Measurements from ENCODE around the gene DBN1.
"Not testable (repeated sequence)": the region's sequence is repeated elsewhere in the genome, so short reads cannot be mapped to it uniquely, and the experiment has no call there.

Gene DBN1

DNA sequence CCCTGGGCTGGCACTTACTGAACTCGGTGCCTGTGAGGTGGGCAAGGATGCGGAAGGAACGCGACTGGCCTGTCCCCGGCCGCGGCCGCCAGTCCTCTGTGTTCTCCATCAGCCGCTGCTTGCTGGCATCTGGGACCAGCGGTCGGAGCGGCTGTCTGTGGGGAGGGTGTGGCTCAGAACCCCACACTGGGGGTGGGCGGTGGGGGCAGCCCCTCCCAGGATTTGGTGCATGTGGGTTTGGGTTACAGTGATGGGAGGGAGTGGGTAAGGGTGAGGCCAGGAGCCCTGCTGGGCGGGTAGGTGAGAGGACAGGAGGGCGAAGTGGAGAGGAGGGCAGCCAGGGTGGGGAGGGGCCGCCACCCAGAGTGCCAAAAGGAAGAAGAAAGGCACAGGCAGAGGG is 17.6 kb upstream of the DBN1 start:
- DNase-seq (ENCODE audit: low spot score), result no peak

GRCh38 chr5:177490311-177490991 is 17.0 kb upstream of the DBN1 start:
- peak; percentile 58 for DNase-seq (ENCODE audit: low spot score)

- DNase-seq (ENCODE audit: low spot score), result no peak
These were observed 15.8 kb upstream of the DBN1 start for GRCh38 chr5:177489119-177489716.

GRCh38 chr5:177487975-177488374 is 14.5 kb upstream of the DBN1 start:
- DNase-seq (ENCODE audit: low spot score), result no peak

DNA sequence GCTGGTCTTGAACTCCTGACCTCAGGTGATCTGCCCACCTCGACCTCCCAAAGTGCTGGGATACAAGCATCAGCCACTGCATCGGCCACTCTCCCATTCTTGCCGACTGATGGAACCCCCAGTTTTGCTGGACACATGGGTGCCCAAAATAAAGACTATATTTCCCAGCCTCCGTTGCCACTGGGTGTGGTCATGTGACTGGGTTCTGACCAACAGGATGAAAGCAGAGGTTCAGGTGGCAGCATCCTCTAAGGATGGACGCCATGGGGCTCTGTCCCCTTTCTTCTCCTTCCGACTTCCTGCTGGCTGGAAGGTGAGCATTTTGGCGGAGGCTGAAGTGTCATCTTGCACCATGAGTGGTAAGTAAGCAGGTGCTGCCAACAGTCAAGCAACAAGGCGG is 13.7 kb upstream of the DBN1 start:
- no peak for DNase-seq (ENCODE audit: low spot score)

DNA sequence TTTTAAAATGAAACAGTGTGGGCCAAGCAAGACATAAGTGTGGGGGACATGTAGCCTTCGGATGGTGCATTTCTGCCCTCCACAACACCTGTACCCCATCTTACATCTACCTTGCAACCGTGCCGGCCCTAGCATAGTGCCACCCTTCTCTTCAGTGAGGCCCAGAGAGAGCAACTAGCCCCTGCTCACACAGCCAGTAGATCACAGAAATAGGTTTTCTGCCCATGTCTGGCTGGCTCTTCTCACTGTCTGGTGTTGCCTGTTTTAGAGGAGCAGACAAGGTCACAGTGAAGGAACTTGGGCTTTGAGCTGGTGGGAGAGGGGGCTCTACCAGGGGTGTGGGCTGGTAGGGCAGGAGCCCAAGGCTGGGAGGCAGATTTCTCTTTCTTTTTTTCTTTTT is 12.8 kb upstream of the DBN1 start:
- DNase-seq (ENCODE audit: low spot score), result no peak

DNA sequence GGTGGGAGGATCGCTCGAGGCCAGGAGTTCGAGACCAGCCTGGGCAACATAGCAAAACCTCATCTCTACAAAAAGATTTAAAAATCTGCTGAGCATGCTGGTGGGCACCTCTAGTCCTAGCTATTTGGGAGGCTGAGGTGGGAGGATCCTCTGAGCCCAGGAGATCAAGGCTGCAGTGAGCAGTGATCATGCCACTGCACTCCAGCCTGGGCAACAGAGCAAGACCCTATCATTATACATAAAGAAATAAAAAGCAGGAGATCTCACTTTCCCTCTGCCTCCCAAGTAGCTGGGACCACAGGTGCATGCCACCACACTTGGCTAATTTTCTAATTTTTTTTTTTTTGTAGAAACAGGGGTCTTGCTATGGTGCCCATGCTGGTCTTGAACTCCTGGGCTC is 12.3 kb upstream of the DBN1 start:
- not testable (repeated sequence) for DNase-seq (ENCODE audit: low spot score)

DNA sequence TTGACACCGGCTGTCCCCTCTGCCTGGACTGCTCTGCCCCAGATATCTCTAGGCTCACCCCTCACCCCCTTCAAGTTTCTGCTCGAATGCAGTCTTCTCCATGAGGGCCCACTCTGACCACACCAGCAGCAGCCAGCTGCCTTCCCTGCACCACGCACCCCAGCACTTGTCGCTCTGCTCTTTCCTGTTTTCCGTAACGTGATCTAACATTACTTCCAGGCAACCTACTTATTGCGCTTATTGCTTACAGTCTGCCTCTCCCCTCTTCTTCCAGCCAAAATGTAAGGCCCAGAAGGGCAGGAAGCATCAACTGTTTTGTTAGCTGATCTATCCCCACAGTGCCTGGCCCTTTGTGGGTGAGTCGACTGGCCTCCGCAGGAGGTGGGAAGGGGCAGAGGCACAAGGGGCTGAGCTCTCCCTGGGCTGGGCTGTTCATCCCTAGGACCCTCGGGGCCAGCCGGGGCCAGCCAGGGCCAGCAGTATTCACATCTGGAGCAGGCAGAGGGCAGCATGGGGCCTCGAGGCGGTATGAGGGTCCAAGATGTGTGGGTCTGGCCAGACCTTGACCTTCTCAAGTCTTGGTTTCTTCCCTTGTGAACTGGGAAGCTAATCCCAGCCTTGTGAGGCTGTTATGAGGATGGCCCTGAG is 11.6 kb upstream of the DBN1 start:
- DNase-seq (ENCODE audit: low spot score), result no peak

DNA sequence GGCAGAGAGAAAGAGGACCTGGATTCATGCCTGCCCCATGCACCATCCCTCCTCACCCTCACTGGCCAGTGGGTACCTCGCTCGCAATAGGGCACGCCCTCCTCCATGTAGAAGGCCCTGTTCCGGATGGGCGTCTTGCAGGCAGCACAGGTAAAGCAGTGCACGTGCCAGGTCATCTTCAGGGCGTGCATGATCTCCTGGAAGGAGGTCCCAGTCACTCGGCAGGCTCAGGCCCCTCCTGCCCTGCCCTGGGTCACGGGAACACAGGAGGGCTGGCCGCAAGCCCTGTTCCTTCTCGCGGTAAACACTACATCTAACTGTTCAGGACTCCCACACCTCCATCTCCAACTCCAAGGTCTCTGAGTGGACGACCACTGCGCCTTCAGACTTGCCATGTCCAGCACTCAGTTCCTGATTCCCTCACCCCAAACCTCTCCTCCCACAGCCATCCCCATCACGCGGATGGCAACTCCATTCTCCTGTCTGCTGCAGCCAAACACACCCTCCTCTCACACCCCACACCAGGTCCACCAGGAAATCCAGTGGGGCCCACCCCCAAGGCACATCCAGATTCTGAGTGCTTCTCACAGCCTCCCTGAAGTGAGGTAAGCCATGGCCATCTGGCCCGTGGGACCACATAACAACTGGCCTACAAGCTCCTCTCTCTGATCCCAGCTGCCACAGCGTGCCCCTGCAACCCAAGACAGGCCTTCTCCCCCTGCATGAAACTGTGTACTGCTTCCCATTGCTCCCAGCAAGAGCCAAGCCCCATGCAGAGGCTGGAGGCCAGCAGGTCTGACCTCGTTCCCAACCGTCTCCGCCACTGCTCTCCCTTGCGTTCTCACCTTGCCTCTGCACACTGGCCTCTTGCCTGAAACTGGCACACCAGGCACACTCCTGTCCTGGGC is 10.8 kb upstream of the DBN1 start:
- DNase-seq (ENCODE audit: low spot score), result no peak

DNA sequence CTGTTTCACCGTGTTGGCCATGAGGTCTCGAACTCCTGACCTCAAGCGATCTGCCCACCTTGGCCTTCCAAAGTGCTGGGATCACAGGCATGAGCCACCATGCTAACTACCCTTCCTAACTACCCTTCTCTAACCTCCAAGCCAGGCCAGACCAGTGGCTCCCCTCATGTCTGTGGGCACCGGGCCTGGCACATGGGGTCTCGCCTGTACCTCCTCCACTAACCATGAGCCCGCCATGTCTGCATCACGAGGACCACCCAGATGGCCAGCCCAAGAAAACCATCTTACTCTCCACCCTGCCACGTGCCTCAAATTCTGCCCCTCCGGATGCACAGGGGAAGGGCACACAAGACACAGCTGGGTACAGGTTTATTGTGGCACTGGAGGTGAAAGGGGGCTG is 9.6 kb upstream of the DBN1 start:
- no peak for DNase-seq (ENCODE audit: low spot score)

- no peak for DNase-seq (ENCODE audit: low spot score)
These were observed 8.9 kb upstream of the DBN1 start for GRCh38 chr5:177482359-177482795.

DNA sequence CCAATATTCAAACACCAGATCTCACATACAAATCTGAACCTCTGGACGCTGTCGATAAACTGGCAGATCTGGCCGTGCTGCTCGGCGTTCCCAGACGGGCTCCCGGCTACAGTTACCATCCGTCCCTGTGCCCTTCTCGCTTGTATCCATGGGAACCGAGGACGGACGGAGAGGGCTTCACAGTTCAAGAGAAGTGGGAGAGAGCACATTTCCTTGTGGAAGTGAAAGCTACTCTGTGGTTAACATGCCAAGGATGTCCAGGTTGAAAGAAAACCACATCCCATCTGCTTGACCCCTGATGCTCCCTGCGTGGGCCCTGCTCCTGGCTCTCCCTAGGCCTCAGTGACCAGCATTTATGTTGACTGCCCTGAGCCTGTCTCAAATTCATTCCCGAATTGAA is 6.3 kb upstream of the DBN1 start:
- DNase-seq (ENCODE audit: low spot score), result no peak

DNA sequence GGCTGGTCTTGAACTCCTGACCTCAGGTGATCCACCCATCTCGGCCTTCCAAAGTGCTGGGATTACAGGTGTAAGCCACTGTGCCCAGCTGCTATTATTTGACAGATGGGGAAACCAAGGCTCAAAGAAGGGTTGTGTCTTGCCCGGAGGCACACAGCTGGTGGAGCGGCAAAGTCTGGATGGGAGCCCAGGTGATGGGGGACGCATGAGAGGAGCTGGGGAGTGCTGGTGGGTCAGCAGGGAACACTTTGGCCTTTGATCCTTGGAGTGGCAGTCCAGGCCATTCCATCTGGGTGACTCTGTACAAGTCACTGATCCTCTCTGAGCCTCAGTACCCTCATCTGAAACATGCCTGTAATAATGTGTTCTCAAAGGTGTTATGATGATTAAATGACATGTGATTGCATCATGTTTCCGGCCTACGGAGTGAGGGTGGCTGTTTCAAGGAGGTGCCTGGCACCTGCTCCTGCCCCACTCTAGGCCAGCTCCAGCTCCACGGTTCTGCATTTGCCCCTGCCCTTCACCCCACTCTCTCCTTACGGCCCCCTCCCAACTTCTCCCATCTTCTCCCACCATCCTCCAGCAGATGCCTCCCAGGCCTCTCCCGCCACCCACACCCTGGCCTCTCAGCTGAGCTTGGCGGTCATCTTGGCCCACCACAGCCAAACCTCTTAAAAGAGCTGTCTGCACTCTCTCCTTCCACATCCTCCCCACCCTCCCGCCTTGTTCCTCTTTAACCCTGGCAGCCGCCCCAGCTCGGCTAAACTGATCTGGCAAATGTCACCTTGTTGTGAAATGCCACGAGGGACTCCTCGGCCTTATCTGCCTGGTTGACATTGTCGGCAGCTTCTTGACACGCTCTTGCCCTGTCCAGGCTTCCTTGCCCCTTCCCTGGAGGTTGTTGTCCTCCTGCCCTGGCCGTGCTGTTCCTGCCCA is 5.5 kb upstream of the DBN1 start:
- peak; percentile 59 for DNase-seq (ENCODE audit: low spot score)

DNA sequence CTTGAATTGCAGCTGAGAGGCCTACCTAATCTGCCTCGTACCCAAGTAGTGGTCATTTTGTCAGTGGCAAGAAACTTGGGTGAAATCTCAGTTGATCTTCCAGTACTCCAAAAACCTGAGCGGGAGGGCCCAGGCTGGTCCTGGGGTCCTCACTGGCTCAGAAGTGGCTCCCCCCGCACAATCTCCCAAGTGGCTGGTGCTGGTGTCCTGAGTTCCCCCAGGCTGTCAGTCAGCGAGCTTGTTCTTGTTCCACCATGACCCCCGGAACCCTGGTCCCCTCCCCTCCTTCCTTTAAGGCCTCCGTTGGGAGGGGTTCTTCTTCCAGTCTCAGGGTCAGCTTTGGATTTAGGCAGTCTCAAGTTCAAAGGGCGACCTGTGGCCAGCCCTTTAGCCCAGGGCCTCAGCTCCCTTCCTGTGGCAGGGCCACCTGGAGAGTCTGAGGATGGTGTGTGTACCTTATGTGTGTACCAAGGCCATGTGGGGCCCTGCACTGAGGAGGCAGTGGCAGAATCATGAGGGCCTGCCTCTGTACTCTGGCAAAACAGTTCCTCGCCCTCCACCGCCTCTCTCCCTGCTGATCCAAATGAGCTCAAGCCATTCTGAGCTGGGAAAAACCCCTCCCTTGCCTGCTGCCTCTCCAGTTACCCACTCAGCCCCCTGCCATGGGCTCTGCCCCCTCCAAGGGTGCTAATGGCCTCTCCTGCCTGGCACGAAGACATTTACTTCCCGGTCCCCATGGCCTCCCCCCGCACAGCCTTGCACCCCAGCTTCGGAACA is 4.5 kb upstream of the DBN1 start:
- DNase-seq (ENCODE audit: low spot score), result no peak

GRCh38 chr5:177476531-177477233 is 3.2 kb upstream of the DBN1 start:
- DNase-seq (ENCODE audit: low spot score), result no peak

- DNase-seq (ENCODE audit: low spot score), result no peak
These were observed 2.4 kb upstream of the DBN1 start for GRCh38 chr5:177475563-177476427.

GRCh38 chr5:177474846-177475562 is 1.6 kb upstream of the DBN1 start:
- no peak for DNase-seq (ENCODE audit: low spot score)

DNA sequence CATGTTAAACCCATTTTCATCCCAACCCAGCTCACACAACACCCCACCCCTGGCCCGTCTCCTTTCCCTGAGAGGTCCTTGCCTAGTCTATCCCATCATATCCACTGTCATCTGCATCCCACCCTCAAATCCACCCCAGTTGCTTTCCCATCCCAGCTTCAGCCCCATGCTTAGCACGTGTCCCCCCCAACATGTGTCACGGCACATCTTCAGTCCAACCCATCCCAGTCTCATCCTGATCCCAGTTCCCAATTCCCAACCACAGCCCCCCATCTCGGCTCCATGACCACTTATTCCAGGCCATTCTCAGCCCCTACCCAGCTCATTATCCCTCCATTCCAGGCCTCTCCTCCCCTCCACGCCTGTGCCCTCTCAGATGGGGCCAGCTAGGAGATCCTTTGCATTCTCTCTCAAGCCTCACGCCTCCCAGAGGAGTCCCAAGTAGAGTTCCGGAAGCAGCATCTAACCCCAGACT is 605 bp upstream of the DBN1 start:
- no peak for DNase-seq (ENCODE audit: low spot score)

Data from Ammon's horn (tissue), 1 donor.